ENCODE results near the gene MRC1.

Gene MRC1

DNA sequence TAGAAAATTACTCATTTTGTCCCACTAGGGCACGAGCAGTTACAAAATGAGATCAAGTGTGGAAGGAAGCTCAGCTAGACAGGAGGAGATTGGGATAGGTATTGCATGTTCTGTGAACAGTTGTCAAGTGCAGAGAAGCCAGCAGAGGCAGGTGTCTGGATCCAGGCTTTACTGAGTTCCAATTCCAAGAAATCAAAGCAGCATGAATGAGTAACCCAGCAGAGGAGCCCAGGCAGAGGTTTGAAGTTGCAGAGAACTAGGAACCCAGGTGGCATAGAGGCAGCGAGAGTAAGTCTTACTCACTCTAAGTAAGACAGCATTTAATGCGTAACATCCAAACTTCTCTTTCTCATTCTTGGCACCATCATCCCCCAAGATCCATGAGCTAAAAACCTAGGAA is 11.8 kb downstream of the MRC1 start:
- Histone ChIP-seq H4K20me1 (ENCODE audit: insufficient read depth) (no peaks in the 10 kb centered on the region), H3K36me3 (ENCODE audit: insufficient read depth) (no peaks in the 10 kb centered on the region)

GRCh38 chr10:17821893-17822292 is 12.7 kb downstream of the MRC1 start:
- no peaks in the 10 kb centered on the region for H4K20me1 ChIP-seq (ENCODE audit: insufficient read depth)
- H2AFZ ChIP-seq (ENCODE audit: low read depth) = no peak overlapping the region
- H3K79me2 ChIP-seq (ENCODE audit: insufficient read depth, low read depth) = no peaks in the 10 kb centered on the region
- H3K4me2 ChIP-seq = no peak overlapping the region
- H3K9ac ChIP-seq = no peak overlapping the region
- no peaks in the 10 kb centered on the region for H3K4me1 ChIP-seq (ENCODE audit: low read depth, poor library complexity, severe bottlenecking)
- H3K27me3 ChIP-seq (ENCODE audit: insufficient read depth, low read depth) = no peaks in the 10 kb centered on the region
- no peak overlapping the region for H3K27ac ChIP-seq
- TF ChIP-seq CTCF (conservative IDR thresholded peaks at IDR 0.05; ENCODE audit: low read depth, low read length) = no peak
- H3K36me3 ChIP-seq (ENCODE audit: insufficient read depth) = no peaks in the 10 kb centered on the region
- no peak overlapping the region for H3K4me3 ChIP-seq (IDR thresholded peaks at IDR 0.05; ENCODE audit: insufficient read depth, low read depth, low read length)

More for the DNA sequence above, 11.8 kb downstream of the MRC1 start:
- no peaks in the 10 kb centered on the region for H3K4me1 ChIP-seq (ENCODE audit: low read depth, poor library complexity, severe bottlenecking)
- no peaks in the 10 kb centered on the region for H3K79me2 ChIP-seq (ENCODE audit: insufficient read depth, low read depth)
- no peaks in the 10 kb centered on the region for H3K27me3 ChIP-seq (ENCODE audit: insufficient read depth, low read depth)
- no peak overlapping the region for H3K4me3 ChIP-seq (IDR thresholded peaks at IDR 0.05; ENCODE audit: insufficient read depth, low read depth, low read length)
- no peak overlapping the region for H3K9ac ChIP-seq
- H3K4me2 ChIP-seq = no peak overlapping the region
- TF ChIP-seq CTCF (conservative IDR thresholded peaks at IDR 0.05; ENCODE audit: low read depth, low read length) = no peak
- no peak overlapping the region for H3K27ac ChIP-seq
- no peak overlapping the region for H2AFZ ChIP-seq (ENCODE audit: low read depth)

DNA sequence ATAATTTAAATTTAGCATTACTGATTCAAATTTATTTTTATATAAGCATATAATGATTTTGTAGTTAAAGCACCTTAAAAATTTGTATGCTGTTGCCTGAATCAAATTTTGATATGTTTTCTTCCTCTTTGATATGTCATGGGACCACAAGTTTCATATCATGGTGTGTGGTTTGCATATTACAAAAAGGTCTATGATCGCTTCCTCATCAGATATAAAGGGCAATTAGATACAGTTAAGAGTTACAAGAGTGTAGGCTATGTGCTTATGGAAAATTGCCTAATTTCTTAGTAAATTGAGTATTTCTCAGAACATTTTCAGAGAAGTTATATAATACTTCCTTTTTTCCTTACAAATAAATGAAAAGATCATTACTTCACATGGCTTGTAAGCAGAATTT is 22.2 kb downstream of the MRC1 start:
- no peaks in the 10 kb centered on the region for H3K36me3 ChIP-seq (ENCODE audit: insufficient read depth)
- H2AFZ ChIP-seq (ENCODE audit: low read depth) = no peak overlapping the region
- no peaks in the 10 kb centered on the region for H4K20me1 ChIP-seq (ENCODE audit: insufficient read depth)
- TF ChIP-seq CTCF (conservative IDR thresholded peaks at IDR 0.05; ENCODE audit: low read depth, low read length) = no peak
- no peaks in the 10 kb centered on the region for H3K79me2 ChIP-seq (ENCODE audit: insufficient read depth, low read depth)
- no peaks in the 10 kb centered on the region for H3K4me1 ChIP-seq (ENCODE audit: low read depth, poor library complexity, severe bottlenecking)
- H3K9ac ChIP-seq = no peak overlapping the region
- H3K4me3 ChIP-seq (IDR thresholded peaks at IDR 0.05; ENCODE audit: insufficient read depth, low read depth, low read length) = no peak overlapping the region
- no peak overlapping the region for H3K27ac ChIP-seq
- no peak overlapping the region for H3K4me2 ChIP-seq
- no peaks in the 10 kb centered on the region for H3K27me3 ChIP-seq (ENCODE audit: insufficient read depth, low read depth)

DNA sequence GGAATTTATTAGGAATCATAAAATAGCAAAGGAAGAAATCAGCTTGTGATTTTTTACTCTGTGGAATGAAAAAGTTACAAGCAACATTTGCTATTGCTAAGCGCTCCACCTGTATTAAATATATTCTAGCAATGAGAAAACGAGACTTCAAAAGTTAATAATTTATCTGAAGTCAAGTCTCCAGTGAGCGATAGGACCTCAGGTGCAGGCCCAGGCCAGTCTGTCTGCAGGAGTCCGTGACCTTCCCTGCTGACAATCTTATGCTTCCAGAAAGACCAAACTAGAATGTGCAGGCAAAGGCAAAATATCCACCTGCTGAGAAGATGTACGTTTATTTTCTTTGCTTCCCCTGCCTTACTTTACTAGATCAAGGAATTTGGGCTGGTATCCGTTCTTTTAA is 22.7 kb downstream of the MRC1 start:
- no peaks in the 10 kb centered on the region for H3K4me1 ChIP-seq (ENCODE audit: low read depth, poor library complexity, severe bottlenecking)

More for the DNA sequence above, 22.7 kb downstream of the MRC1 start:
- Histone ChIP-seq H3K4me2 (no peak overlapping the region), H4K20me1 (ENCODE audit: insufficient read depth) (no peaks in the 10 kb centered on the region), H3K4me3 (IDR thresholded peaks at IDR 0.05; ENCODE audit: insufficient read depth, low read depth, low read length) (no peak overlapping the region), H3K79me2 (ENCODE audit: insufficient read depth, low read depth) (no peaks in the 10 kb centered on the region), H3K36me3 (ENCODE audit: insufficient read depth) (no peaks in the 10 kb centered on the region), H3K27ac (no peak overlapping the region), H2AFZ (ENCODE audit: low read depth) (no peak overlapping the region), H3K9ac (no peak overlapping the region), H3K27me3 (ENCODE audit: insufficient read depth, low read depth) (no peaks in the 10 kb centered on the region)
- no peak for TF ChIP-seq CTCF (conservative IDR thresholded peaks at IDR 0.05; ENCODE audit: low read depth, low read length)
